Endothelial cell (in vitro differentiated cells): Measurements from ENCODE around the gene USP3. TPM values are rescaled to one million over a fixed set of nuclear protein-coding genes. Genes with fewer than 3 reads are reported as not detected.

Source experiments
- DNase-seq: peaks from one replicate; pipeline ENCODE4 v3.0.0; 2021; ENCODE audit warnings: low spot score
- H3K27ac Mint-ChIP-seq: one replicate; pipeline ENCODE4 v1.8.0; 2021; ENCODE audit warnings: mixed read lengths, inconsistent platforms; ENCODE audit not compliant: unreplicated experiment
- H3K27me3 Mint-ChIP-seq: one replicate; pipeline ENCODE4 v1.8.0; 2021; ENCODE audit warnings: mild to moderate bottlenecking, moderate library complexity, mixed read lengths, inconsistent platforms; ENCODE audit not compliant: unreplicated experiment
- H3K36me3 Mint-ChIP-seq: one replicate; pipeline ENCODE4 v1.8.0; 2021; ENCODE audit warnings: mild to moderate bottlenecking, low read depth, mixed read lengths, inconsistent platforms; ENCODE audit not compliant: unreplicated experiment
- H3K4me1 Mint-ChIP-seq: one replicate; pipeline ENCODE4 v1.8.0; 2021; ENCODE audit warnings: mild to moderate bottlenecking, mixed read lengths, inconsistent platforms; ENCODE audit not compliant: unreplicated experiment
- H3K4me3 Mint-ChIP-seq: one replicate; pipeline ENCODE4 v1.8.0; 2021; ENCODE audit warnings: mild to moderate bottlenecking, mixed read lengths, inconsistent platforms; ENCODE audit not compliant: unreplicated experiment
- H3K9me3 Mint-ChIP-seq: one replicate; pipeline ENCODE4 v1.8.0; 2021; ENCODE audit warnings: mixed read lengths, inconsistent platforms; ENCODE audit not compliant: unreplicated experiment
- total RNA-seq: library from RNA; stranded (reverse); fragmentation: NEBNext Ultra II Directional; extraction: Animal tissue kit (Norgen Biotek cat#: 25700); gene quantifications from one replicate; pipeline ENCODE4 v1.2.1, GENCODE V29; 2021; ENCODE audit not compliant: unreplicated experiment
- TF ChIP-seq, protein P1 (sequence below): fragments of 200-600 bp; sonication (generic); IDR thresholded peaks from one replicate; pipeline ENCODE4 v1.5.0; 2021; ENCODE audit warnings: antibody characterized with exemption; ENCODE audit not compliant: unreplicated experiment

The USP3 gene
- total RNA-seq, 1 donor from 2014 or later, result 33.5 TPM

DNA sequence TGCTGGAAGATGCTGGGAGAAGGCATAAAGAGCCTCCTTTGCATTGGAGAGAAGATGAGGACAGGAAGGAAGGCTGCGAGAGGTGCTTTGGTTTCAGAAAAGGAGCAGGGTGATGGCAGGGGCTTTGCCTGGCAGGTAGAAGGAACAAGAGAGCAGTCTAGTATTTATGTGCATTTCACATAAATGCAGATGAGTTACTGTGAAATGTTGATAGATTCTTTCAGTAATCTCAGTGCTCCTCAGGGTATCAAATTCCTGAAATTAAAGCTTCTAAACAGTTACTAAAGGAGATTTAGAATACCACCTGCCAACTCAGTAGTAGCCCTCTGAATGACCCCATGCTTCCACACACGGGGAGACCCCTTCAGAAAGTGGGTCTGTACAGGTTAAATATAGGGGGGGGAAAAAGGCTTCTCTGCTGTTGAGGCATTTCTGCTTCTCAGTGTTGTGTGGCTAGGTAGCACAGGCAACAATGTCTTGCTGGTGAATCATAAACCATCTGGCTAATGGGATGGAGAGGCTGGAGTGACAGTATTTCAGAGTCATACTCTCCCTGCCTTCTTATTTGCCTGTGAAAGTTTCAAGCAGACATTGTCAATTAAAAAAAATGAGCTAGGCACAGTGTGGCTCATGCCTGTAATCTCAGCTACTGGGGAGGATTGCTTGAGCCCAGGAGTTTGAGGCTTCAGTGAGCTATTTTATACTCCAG, 78.5 kb downstream of the USP3 start:
- Mint-ChIP-seq H3K27me3 (peaks cover 4% of the 10 kb centered on the region), H3K4me1 (no peaks in the 10 kb centered on the region), H3K4me3 (peak overlapping the region; percentile 32), H3K9me3 (no peaks in the 10 kb centered on the region), H3K27ac (no peak overlapping the region), H3K36me3 (peaks cover 19% of the 10 kb centered on the region)
- no peak for DNase-seq
- TF ChIP-seq, protein P1, sequence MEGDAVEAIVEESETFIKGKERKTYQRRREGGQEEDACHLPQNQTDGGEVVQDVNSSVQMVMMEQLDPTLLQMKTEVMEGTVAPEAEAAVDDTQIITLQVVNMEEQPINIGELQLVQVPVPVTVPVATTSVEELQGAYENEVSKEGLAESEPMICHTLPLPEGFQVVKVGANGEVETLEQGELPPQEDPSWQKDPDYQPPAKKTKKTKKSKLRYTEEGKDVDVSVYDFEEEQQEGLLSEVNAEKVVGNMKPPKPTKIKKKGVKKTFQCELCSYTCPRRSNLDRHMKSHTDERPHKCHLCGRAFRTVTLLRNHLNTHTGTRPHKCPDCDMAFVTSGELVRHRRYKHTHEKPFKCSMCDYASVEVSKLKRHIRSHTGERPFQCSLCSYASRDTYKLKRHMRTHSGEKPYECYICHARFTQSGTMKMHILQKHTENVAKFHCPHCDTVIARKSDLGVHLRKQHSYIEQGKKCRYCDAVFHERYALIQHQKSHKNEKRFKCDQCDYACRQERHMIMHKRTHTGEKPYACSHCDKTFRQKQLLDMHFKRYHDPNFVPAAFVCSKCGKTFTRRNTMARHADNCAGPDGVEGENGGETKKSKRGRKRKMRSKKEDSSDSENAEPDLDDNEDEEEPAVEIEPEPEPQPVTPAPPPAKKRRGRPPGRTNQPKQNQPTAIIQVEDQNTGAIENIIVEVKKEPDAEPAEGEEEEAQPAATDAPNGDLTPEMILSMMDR, result no peak

DNA sequence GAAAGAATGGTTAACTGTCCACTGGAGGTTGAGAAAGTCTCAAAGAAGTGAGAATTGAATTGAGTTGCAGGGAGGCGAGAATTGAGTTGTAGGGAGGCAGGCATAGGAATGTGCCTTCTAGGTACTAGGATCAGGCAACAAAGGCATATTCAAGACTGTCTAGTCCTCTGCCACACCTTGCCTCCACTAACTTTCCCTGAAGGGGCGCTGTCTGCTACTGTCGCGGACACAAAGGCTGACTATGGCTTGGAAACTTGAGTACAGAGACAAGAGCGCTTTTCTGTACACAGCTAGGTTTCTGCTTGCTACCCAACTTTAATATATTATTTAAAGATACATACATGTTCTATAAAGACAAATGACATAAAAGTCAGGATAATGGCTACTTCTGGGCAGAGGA, 82.4 kb downstream of the USP3 start:
- no peak for DNase-seq
- no peaks in the 10 kb centered on the region for H3K4me1 Mint-ChIP-seq

DNA sequence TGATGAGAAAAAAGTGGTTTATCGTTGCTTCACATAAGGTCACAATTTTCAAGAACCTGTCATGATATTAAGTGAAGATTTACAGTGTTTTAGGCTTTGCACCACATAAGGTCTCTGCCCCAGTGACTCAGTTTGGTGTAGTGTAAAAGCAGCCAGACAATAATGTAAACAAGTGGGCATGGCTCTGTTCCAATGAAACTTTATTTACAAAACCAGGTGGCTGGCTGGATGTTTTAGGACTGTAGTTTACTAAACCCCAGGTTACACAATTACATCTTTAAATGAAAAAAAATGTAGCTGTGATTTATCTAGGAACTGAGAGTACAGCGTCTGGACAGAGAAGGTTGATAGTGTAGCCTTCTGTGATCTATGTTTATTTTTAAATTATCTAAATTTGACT, 83.1 kb downstream of the USP3 start:
- Mint-ChIP-seq H3K27ac (no peak overlapping the region), H3K4me3 (no peak overlapping the region), H3K9me3 (no peaks in the 10 kb centered on the region), H3K27me3 (peaks cover 1% of the 10 kb centered on the region), H3K36me3 (peaks cover 23% of the 10 kb centered on the region), H3K4me1 (no peaks in the 10 kb centered on the region)
- TF ChIP-seq, protein P1, result no peak
- no peak for DNase-seq

More for the DNA sequence above, 82.4 kb downstream of the USP3 start:
- Mint-ChIP-seq H3K27ac (no peak overlapping the region), H3K27me3 (peaks cover 2% of the 10 kb centered on the region), H3K36me3 (peaks cover 27% of the 10 kb centered on the region), H3K9me3 (no peaks in the 10 kb centered on the region), H3K4me3 (no peak overlapping the region)
- TF ChIP-seq, protein P1, result no peak

DNA sequence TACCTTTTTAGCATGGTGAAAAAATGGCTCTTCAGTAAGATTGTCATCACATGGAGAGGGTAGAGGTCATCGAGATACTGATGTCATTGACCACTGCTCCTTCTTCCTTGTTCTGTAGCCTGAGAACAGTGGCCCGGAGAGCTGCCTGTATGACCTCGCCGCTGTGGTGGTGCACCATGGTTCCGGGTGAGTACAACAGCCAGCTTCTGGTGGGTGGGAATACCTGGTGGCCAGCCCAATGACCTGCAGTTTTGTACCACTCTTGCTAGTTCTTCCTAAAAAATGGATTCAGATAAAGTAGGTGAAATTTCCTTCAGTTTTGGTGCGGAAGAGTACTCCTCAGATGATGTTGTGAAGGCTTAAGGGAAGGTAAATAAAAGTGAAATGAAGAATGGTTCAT, 84.4 kb downstream of the USP3 start:
- Mint-ChIP-seq H3K9me3 (no peaks in the 10 kb centered on the region), H3K27me3 (no peaks in the 10 kb centered on the region), H3K27ac (no peak overlapping the region), H3K4me3 (no peak overlapping the region), H3K36me3 (peaks cover 24% of the 10 kb centered on the region), H3K4me1 (no peaks in the 10 kb centered on the region)
- TF ChIP-seq, protein P1, result no peak
- DNase-seq, result no peak
